ENCODE measurements around the gene POLR3G. TPM values are rescaled to one million over a fixed set of nuclear protein-coding genes. Genes with fewer than 3 reads are reported as not detected.

Gene POLR3G
- polyA plus RNA-seq, 1 donor from 2014 or later, result 2.7 TPM

DNA sequence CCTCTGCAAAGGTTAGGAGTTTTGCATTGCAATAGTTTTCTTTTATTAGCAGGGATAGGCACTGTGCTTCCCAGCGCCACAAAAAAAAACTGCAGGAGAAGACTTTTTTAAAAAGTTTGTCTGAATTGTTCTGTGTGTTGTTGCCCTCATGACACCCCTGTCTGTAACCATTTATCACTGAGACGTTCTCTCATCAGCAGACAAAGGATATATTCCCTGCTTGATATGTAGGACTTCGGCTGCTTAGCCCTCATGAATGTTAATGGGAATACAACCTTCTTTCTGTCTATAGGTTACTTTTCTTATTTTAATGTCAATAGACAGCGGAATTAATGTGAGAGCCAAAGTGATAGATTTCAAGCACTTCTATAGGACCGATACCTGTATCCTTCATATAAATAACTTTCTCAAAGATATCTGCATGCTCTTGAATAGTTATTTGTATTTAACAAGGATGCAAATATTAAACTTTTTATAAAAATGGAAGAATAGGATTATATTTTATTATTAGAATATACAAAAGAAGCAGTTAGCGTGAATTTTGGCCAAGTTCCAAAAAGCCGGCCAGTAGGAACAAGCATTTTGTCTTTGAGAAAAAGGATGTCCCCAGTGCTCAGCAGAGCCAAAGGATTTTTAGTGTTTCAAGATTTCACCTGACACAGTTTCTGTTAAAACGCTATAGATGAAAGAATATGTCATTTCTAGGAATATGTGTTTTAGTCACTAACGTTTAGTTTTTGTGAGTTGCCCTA is 56.2 kb downstream of the POLR3G start:
- Histone ChIP-seq H3K36me3 (ENCODE audit: insufficient read depth, low read length) (no peaks in the 10 kb centered on the region), H3K4me3 (ENCODE audit: low read length) (peak overlapping the region; percentile 88), H3K27ac (ENCODE audit: low read length) (no peak overlapping the region), H3F3A (ENCODE audit: insufficient read depth, low read length, poor library complexity, severe bottlenecking) (no peaks in the 10 kb centered on the region), H2AFZ (ENCODE audit: low read depth, low read length) (no peak overlapping the region), H4K20me1 (ENCODE audit: insufficient read depth) (no peaks in the 10 kb centered on the region), H3K9ac (ENCODE audit: low read length) (no peak overlapping the region), H3K79me2 (replicated peaks; ENCODE audit: insufficient read depth, low read length) (peaks cover 10% of the 10 kb centered on the region), H3K9me3 (ENCODE audit: low read length) (no peaks in the 10 kb centered on the region), H3K27me3 (ENCODE audit: insufficient read depth, low read depth, low read length) (no peaks in the 10 kb centered on the region), H3K9me2 (ENCODE audit: insufficient read depth, low read length) (no peaks in the 10 kb centered on the region), H3K4me2 (ENCODE audit: low read length) (peak overlapping the region; percentile 50)
- TF ChIP-seq SMC3 (conservative IDR thresholded peaks at IDR 0.05; ENCODE audit: poor library complexity) (no peak), EP300 (conservative IDR thresholded peaks at IDR 0.05; ENCODE audit: poor library complexity, severe bottlenecking) (no peak)
- TF ChIP-seq, protein P1, sequence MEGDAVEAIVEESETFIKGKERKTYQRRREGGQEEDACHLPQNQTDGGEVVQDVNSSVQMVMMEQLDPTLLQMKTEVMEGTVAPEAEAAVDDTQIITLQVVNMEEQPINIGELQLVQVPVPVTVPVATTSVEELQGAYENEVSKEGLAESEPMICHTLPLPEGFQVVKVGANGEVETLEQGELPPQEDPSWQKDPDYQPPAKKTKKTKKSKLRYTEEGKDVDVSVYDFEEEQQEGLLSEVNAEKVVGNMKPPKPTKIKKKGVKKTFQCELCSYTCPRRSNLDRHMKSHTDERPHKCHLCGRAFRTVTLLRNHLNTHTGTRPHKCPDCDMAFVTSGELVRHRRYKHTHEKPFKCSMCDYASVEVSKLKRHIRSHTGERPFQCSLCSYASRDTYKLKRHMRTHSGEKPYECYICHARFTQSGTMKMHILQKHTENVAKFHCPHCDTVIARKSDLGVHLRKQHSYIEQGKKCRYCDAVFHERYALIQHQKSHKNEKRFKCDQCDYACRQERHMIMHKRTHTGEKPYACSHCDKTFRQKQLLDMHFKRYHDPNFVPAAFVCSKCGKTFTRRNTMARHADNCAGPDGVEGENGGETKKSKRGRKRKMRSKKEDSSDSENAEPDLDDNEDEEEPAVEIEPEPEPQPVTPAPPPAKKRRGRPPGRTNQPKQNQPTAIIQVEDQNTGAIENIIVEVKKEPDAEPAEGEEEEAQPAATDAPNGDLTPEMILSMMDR (IDR thresholded peaks at IDR 0.05; ENCODE audit: poor library complexity, severe bottlenecking), result no peak

DNA sequence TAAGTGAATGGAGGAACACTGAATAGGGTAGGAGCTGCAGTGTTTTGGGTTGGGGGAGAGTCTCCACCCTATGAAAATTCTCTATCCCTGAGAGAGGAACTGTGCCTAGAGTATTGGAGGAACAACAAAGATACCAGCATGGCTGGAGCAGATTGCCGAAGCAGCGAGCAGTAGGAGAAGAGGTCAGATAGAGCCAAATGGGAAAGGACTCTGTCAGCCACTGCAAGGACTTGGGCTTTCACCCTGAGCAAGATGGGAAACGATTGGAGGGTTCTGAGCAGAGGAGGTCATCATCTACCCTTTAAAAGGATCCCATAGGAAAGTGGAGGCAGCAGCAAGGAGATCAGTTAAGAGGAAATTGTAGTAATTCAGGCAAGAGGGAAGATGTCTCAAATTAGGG is 59.1 kb downstream of the POLR3G start:
- H3F3A ChIP-seq (ENCODE audit: insufficient read depth, low read length, poor library complexity, severe bottlenecking), result no peaks in the 10 kb centered on the region
- H3K9ac ChIP-seq (ENCODE audit: low read length), result no peak overlapping the region
- no peaks in the 10 kb centered on the region for H3K79me2 ChIP-seq (replicated peaks; ENCODE audit: insufficient read depth, low read length)
- no peak for TF ChIP-seq POLR2AphosphoS5 (IDR thresholded peaks at IDR 0.05)
- TF ChIP-seq, protein P1 (IDR thresholded peaks at IDR 0.05; ENCODE audit: poor library complexity, severe bottlenecking), result no peak
- TF ChIP-seq, protein P2, sequence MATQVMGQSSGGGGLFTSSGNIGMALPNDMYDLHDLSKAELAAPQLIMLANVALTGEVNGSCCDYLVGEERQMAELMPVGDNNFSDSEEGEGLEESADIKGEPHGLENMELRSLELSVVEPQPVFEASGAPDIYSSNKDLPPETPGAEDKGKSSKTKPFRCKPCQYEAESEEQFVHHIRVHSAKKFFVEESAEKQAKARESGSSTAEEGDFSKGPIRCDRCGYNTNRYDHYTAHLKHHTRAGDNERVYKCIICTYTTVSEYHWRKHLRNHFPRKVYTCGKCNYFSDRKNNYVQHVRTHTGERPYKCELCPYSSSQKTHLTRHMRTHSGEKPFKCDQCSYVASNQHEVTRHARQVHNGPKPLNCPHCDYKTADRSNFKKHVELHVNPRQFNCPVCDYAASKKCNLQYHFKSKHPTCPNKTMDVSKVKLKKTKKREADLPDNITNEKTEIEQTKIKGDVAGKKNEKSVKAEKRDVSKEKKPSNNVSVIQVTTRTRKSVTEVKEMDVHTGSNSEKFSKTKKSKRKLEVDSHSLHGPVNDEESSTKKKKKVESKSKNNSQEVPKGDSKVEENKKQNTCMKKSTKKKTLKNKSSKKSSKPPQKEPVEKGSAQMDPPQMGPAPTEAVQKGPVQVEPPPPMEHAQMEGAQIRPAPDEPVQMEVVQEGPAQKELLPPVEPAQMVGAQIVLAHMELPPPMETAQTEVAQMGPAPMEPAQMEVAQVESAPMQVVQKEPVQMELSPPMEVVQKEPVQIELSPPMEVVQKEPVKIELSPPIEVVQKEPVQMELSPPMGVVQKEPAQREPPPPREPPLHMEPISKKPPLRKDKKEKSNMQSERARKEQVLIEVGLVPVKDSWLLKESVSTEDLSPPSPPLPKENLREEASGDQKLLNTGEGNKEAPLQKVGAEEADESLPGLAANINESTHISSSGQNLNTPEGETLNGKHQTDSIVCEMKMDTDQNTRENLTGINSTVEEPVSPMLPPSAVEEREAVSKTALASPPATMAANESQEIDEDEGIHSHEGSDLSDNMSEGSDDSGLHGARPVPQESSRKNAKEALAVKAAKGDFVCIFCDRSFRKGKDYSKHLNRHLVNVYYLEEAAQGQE (IDR thresholded peaks at IDR 0.05; ENCODE audit: borderline replicate concordance), result no peak
- no peak for TF ChIP-seq TAF1 (IDR thresholded peaks at IDR 0.05; ENCODE audit: low read depth)
- TF ChIP-seq EZH2 (IDR thresholded peaks at IDR 0.05; ENCODE audit: borderline replicate concordance, insufficient read depth, low read length, poor library complexity, severe bottlenecking), result no peak
- no peak for TF ChIP-seq EP300 (conservative IDR thresholded peaks at IDR 0.05; ENCODE audit: poor library complexity, severe bottlenecking)
- no peak for TF ChIP-seq RAD21 (conservative IDR thresholded peaks at IDR 0.05)
- no peak for TF ChIP-seq SMC3 (conservative IDR thresholded peaks at IDR 0.05; ENCODE audit: poor library complexity)
- no peak for TF ChIP-seq MXI1 (conservative IDR thresholded peaks at IDR 0.05; ENCODE audit: poor library complexity, severe bottlenecking)
- no peak overlapping the region for H2AFZ ChIP-seq (ENCODE audit: low read depth, low read length)
- no peaks in the 10 kb centered on the region for H3K27me3 ChIP-seq (ENCODE audit: insufficient read depth, low read depth, low read length)
- no peak overlapping the region for H3K4me2 ChIP-seq (ENCODE audit: low read length)
- no peak overlapping the region for H3K4me3 ChIP-seq (ENCODE audit: low read length)
- H3K27ac ChIP-seq (ENCODE audit: low read length), result no peak overlapping the region
- H3K36me3 ChIP-seq (ENCODE audit: insufficient read depth, low read length), result no peaks in the 10 kb centered on the region
- H3K9me3 ChIP-seq (ENCODE audit: low read length), result no peaks in the 10 kb centered on the region
- no peaks in the 10 kb centered on the region for H4K20me1 ChIP-seq (ENCODE audit: insufficient read depth)
- no peaks in the 10 kb centered on the region for H3K9me2 ChIP-seq (ENCODE audit: insufficient read depth, low read length)

Data from neural cell (in vitro differentiated cells).